ENCODE results near the gene C1QB. TPM values are rescaled to one million over a fixed set of nuclear protein-coding genes. Genes with fewer than 3 reads are reported as not detected.

The C1QB gene
- total RNA-seq, 2 experiments from 2014 or later: not detected

DNA sequence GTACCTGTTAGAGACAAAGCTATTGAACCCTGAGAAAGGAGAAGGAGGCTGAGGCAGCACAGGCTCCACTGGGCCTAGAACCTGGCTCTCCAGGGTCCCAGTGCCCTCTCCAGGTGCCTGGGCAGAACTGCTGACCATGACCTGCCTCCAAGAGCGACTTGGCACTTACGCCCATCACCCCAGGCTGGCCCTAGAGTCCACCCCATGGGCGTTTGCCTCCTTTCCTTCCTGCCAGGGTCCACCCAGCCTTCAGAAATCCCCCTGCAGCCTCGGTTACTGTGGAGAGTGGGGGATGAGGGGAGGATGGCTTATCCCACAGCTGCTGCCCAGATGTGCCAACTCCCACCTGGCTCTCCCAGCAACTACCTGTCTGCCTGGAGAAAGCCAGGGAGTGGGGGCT, 31.3 kb upstream of the C1QB start:
- no peaks in the 10 kb centered on the region for H3K4me1 Mint-ChIP-seq
- H3K4me3 Mint-ChIP-seq: no peak overlapping the region
- H3K27me3 Mint-ChIP-seq: peaks cover 7% of the 10 kb centered on the region
- CTCF ChIA-PET: no interaction called here
- no peaks in the 10 kb centered on the region for H3K9me3 Mint-ChIP-seq (ENCODE audit: low read depth)
- no peaks in the 10 kb centered on the region for H3K36me3 Mint-ChIP-seq
- ATAC-seq: no peak
- no peak overlapping the region for H3K27ac Mint-ChIP-seq
- DNase-seq: no peak

DNA sequence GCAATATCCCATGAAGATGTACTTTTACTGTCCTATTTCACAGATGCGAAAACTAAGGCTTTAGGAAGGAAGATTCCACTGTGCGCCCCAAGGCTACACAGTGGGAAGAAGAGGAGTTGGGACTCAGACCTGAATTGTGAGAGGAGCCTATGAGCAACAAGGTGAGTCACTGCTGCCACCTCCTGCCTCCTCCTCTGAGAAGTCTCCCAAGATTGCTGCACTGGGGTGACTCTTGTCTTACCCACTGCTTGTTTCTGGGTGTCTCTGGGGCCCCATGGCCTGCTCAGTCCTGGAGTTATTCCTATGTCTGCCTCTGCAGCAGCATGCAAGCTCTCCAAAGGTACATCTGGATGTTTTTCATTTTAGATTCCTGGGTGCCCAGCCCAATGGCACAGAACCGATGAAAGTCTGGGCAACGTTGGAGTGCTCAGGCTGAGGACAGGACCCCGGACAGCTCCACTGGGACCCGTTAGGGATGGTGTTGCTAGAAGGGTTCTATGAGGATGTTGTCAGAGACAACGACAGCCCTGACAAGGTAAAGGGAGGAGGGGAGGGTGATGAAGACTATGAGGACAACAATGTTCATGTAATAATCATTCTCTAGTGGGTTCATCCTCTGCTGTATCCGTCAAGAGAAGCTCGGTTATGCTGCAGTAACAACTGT, 27.6 kb upstream of the C1QB start:
- no peak overlapping the region for H3K4me3 Mint-ChIP-seq
- CTCF ChIA-PET: no interaction called here
- no peaks in the 10 kb centered on the region for H3K4me1 Mint-ChIP-seq

DNA sequence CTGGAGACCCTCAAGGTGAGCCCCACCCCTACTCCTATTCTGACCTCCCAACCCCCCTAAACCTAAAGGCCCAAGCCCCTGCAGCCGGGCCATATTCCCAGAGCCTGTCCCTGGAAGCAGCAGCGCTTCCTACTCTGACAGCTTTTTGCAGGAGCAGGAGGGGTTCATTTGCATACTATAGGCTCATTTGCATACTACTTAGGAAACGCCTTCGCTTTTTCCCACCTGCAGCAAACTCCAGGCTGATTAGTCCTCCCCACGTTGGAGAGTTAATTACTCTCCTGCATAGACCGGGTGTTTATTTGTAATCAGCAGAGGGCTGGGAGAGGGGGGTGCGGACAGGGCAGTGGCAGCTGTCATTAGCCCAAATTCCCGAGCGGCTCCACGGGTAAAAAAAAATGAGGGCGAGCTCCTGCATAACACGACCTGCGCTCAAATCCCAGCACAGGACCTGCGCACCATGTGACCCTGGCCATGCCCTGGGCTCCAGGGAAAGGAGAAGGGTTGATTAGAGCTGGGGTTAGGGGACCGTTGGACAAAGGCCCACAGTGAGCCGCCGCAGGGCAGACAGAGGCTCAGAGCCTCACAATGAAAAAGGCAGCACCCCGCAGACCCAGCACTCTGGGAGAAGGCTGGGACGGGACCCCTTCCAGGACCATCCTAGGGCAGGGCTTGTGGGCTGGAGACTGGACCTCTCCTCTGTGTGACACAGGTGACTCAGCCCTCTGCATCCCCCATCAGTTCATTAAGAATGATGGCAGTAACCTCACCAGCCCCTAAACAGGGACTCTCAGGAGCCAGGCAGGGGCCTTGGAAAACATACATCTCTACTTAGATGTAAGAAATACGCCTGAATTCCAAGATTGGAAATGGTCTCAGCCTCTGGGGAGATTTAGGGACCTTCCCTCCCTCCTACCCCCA, 26.5 kb upstream of the C1QB start:
- Mint-ChIP-seq H3K4me3 (no peak overlapping the region), H3K9me3 (ENCODE audit: low read depth) (no peaks in the 10 kb centered on the region), H3K36me3 (no peaks in the 10 kb centered on the region), H3K27ac (no peak overlapping the region), H3K4me1 (no peaks in the 10 kb centered on the region), H3K27me3 (peaks cover 30% of the 10 kb centered on the region)
- DNase-seq (no peak), ATAC-seq (no peak)
- CTCF ChIA-PET: no interaction called here

More for the DNA sequence above, 27.6 kb upstream of the C1QB start:
- DNase-seq: no peak
- Mint-ChIP-seq H3K27ac (no peak overlapping the region), H3K27me3 (peaks cover 24% of the 10 kb centered on the region), H3K9me3 (ENCODE audit: low read depth) (no peaks in the 10 kb centered on the region), H3K36me3 (no peaks in the 10 kb centered on the region)
- no peak for ATAC-seq

DNA sequence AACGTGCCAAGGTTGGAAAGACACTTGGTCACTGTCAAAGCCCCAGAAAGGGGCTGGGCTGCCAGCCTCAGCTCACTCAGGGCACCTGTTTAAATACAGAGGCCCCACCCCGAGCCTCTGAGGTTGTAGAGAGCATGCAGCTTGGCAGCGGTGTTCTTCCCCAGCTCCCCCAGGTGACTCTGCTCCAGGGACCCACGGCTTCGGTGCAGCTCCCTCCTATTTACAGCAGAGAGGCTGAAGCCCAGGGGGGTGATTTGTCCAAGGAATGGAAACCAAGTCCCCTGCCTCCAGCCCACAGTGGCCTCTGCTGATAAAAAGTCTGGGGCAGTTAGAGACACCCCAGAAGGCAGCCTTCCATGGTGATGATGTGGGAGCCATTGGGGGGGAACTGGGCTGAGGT, 25.7 kb upstream of the C1QB start:
- Mint-ChIP-seq H3K36me3 (no peaks in the 10 kb centered on the region), H3K9me3 (ENCODE audit: low read depth) (no peaks in the 10 kb centered on the region), H3K27ac (no peak overlapping the region), H3K27me3 (peaks cover 38% of the 10 kb centered on the region), H3K4me3 (no peak overlapping the region), H3K4me1 (no peaks in the 10 kb centered on the region)
- ATAC-seq: no peak
- CTCF ChIA-PET: no interaction called here
- DNase-seq: no peak

DNA sequence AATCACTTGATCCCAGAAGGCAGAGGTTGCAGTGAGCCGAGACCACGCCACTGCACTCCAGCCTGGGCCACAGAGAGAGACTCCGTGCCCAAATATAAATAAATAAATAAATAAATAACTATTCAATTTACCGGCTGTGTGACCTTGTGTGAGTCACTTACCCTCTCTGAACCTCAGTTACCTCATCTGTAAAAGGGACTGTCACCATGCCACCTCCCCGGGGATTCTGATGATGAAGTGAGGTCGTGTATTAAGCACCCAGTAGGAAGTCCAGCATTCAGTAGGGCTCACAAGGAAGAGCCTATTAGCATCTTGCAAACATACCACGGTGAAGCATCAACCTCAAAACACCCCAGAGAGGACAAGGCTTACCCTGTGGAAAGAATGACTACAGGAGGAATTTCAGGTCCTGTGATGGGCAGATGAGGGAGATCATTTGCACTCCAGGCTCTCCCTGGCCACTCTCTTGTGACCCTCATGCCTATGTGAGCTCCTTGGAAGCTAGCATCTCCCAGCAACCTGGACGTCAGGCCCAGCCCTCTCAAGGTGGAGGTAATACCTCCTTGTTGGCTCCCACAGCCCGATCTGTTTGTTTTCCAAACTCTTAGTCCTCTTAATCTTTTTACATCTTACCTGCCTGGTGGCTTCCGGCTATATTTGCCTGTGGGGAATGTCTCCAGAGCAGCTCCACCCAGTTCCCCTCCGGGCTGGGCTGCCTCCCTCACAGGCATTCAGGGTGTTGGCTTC, 24.2 kb upstream of the C1QB start:
- ATAC-seq: no peak
- H3K27me3 Mint-ChIP-seq: peaks cover 44% of the 10 kb centered on the region
- DNase-seq: no peak
- no peaks in the 10 kb centered on the region for H3K36me3 Mint-ChIP-seq
- H3K4me1 Mint-ChIP-seq: no peaks in the 10 kb centered on the region
- no peak overlapping the region for H3K27ac Mint-ChIP-seq
- H3K4me3 Mint-ChIP-seq: no peak overlapping the region
- no peaks in the 10 kb centered on the region for H3K9me3 Mint-ChIP-seq (ENCODE audit: low read depth)
- CTCF ChIA-PET: interaction anchor here (0.6 to 0.7 kb wide), 3 partner anchors 47 to 1570 kb away, joined by 3 read pairs; no protein-coding TSS in a partner anchor

DNA sequence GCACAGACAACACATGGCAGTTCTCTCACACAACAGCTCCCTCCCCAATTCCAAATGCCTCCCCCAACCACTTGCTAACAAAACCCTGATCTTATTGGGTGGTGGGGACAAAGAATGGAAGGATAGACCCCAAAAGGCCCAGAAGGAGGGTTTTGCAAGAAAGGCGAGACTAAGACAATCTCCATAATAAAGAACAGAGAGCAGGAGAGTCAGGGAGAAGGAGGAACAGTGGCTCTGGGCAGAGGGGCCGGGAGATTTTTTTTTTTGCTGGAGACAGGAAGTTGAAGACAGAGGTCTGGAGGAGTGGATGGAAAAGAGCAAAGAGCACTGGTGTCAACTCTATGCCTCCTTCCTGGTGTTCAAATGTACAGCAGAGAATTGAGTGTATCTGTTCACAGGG, 23.1 kb upstream of the C1QB start:
- no peak overlapping the region for H3K4me3 Mint-ChIP-seq
- ATAC-seq (no peak), DNase-seq (no peak)
- CTCF ChIA-PET: no interaction called here
- no peaks in the 10 kb centered on the region for H3K4me1 Mint-ChIP-seq
- no peaks in the 10 kb centered on the region for H3K36me3 Mint-ChIP-seq
- no peaks in the 10 kb centered on the region for H3K9me3 Mint-ChIP-seq (ENCODE audit: low read depth)
- peaks cover 45% of the 10 kb centered on the region for H3K27me3 Mint-ChIP-seq
- no peak overlapping the region for H3K27ac Mint-ChIP-seq

DNA sequence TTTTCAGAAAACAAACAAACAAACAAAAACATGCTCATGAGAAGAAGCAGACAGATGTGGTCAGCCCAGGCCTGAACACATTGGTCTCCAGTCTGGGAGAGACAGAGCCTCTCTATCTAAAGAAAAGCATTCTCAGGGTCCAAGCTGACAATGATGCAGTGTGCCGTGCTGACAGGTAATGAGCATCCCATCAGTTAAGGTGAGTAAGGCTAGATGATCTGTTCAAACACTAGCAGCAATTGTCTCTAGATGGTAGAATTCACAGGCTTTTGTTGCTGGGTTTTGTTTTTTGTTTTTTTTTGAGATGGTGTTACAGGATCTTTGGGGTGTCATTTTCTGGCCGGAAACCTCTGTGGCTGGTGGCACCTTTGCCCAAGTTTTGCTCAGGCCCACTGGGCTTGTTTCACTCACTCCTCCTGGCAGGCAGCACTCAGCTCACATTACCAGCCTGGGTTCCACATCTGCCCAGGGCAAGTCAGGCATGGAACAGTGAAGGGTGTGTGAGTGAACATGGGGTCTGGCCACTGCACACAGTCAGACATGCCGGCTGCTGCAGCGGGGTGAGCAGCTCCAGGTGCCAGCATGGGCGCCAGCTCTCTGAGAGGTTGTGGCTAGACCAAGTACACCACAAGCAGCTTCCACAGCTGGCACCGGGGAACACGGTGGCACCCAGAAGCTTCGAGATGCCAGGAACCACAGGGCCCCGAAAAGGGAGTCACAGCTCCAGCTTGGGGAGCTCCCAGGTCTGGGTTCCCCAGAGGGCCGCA, 19.2 kb upstream of the C1QB start:
- peaks cover 33% of the 10 kb centered on the region for H3K27me3 Mint-ChIP-seq
- no peaks in the 10 kb centered on the region for H3K36me3 Mint-ChIP-seq
- DNase-seq (no peak), ATAC-seq (no peak)
- no peaks in the 10 kb centered on the region for H3K4me1 Mint-ChIP-seq
- H3K4me3 Mint-ChIP-seq: no peak overlapping the region
- CTCF ChIA-PET: interaction anchor here (1.1 kb wide), 1 partner anchor 111 kb away, joined by 4 read pairs; no protein-coding TSS in a partner anchor
- no peak overlapping the region for H3K27ac Mint-ChIP-seq
- H3K9me3 Mint-ChIP-seq (ENCODE audit: low read depth): no peaks in the 10 kb centered on the region

DNA sequence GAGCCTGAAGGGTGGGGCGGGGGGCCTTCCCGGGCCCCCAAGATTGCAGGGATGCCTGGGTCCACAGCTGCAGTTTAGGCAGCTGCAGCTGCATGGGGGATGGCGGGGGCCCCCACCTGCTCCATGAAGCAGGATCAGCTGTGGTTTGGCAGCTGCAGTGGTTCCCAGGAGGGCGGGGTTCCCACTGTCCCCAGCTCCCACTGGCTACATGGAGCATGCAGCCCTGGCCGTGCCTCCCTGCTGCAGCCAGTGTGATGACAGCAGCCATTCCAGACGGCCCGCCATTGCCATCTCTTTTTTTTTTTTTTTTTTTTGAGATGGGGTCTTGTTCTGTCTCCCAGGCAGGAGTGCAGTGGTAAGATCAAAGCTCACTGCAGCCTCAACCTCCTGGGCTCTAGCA, 17.6 kb upstream of the C1QB start:
- H3K4me1 Mint-ChIP-seq: no peaks in the 10 kb centered on the region
- no peaks in the 10 kb centered on the region for H3K9me3 Mint-ChIP-seq (ENCODE audit: low read depth)
- H3K27ac Mint-ChIP-seq: no peak overlapping the region
- no peaks in the 10 kb centered on the region for H3K36me3 Mint-ChIP-seq
- DNase-seq (no peak), ATAC-seq (no peak)
- H3K4me3 Mint-ChIP-seq: no peak overlapping the region
- CTCF ChIA-PET: interaction anchor here (1.0 to 1.1 kb wide), 2 partner anchors 30 to 69 kb away, joined by 3 read pairs; no protein-coding TSS in a partner anchor
- peaks cover 21% of the 10 kb centered on the region for H3K27me3 Mint-ChIP-seq

DNA sequence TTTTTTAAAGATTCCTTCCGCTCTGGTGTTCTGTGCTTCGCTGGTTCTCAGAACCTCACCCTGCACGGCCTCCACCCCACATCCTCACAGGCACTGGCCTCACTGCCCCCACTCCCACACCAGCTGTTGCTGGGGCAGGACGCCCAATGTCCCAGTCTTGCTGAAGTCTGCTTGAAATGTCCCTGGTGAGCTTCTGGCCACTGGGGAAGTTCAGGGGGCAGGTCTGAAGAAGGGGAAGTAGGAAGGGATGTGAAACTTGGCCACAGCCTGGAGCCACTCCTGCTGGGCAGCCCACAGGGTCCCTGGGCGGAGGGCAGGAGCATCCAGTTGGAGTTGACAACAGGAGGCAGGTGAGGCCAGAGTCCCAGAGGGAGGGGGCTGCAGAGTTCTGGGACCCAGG, 16.7 kb upstream of the C1QB start, which contains the start of gene C1QA:
C1QA (plus strand) TSS at position 276 of the 400 bp plus-strand sequence. CDS start 989 bp downstream, outside the sequence.
- no peaks in the 10 kb centered on the region for H3K4me1 Mint-ChIP-seq
- no peak within 1 kb of the TSS for H3K4me3 Mint-ChIP-seq
- H3K27me3 Mint-ChIP-seq: peaks cover 20% of the 10 kb centered on the region
- no peaks in the 10 kb centered on the region for H3K9me3 Mint-ChIP-seq (ENCODE audit: low read depth)
- CTCF ChIA-PET: no interaction called here
- no peaks in the 10 kb centered on the region for H3K36me3 Mint-ChIP-seq
- DNase-seq (no peak), ATAC-seq (no peak)
- H3K27ac Mint-ChIP-seq: no peak within 1 kb of the TSS

DNA sequence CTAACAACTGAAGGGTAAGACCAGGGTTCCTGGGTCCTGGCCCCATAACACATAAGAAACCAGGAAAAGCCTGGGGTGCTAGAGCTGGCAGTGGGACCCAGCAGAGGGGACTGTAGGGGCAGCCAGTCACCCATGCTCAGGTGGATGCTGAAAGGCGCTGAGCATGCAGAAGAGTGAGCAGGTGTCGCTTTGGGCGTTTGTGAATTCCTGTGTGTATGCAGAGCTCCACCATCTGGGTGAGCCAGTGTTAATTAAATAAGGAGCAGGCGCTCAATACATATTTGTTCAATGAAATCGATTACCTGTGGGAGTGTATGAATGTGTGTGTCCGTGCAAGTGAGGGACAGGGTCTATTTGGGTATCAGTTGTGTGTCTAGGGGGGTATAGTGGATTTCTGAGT, 16.1 kb upstream of the C1QB start:
- no peaks in the 10 kb centered on the region for H3K36me3 Mint-ChIP-seq
- H3K27ac Mint-ChIP-seq: no peak overlapping the region
- no peak for DNase-seq
- H3K4me3 Mint-ChIP-seq: no peak overlapping the region
- no peaks in the 10 kb centered on the region for H3K4me1 Mint-ChIP-seq
- H3K27me3 Mint-ChIP-seq: peaks cover 15% of the 10 kb centered on the region
- H3K9me3 Mint-ChIP-seq (ENCODE audit: low read depth): no peaks in the 10 kb centered on the region
- CTCF ChIA-PET: no interaction called here
- ATAC-seq: no peak

DNA sequence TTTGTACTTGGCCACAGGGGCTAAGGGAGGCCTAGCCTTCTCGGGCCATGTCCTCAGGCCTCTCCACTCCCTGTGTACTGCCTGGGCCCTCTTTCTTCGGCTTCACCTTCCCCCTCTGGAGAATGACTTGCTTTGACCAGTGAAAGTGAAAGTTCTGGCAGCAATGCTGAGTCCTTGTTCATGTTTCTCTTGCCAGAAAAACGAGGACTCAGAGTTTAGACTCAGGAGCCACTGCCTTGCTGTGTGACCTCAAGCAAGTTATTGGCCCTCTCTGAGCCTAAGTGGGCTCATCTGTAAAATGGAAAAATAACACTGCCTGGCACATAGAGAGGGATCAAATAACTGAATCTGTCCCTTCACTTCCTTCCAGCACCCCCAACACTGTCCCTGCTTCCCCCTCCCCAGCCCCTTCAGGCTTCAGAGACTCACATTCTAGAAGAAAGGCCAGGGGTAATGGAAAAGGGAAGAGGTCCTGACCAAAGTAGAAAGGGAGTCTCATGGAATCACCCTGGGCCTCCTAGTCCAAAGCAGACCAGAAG, 15.1 kb upstream of the C1QB start:
- DNase-seq: no peak
- Mint-ChIP-seq H3K36me3 (no peaks in the 10 kb centered on the region), H3K9me3 (ENCODE audit: low read depth) (no peaks in the 10 kb centered on the region), H3K27me3 (peaks cover 10% of the 10 kb centered on the region), H3K27ac (no peak overlapping the region), H3K4me1 (no peaks in the 10 kb centered on the region), H3K4me3 (no peak overlapping the region)
- CTCF ChIA-PET: no interaction called here
- no peak for ATAC-seq

DNA sequence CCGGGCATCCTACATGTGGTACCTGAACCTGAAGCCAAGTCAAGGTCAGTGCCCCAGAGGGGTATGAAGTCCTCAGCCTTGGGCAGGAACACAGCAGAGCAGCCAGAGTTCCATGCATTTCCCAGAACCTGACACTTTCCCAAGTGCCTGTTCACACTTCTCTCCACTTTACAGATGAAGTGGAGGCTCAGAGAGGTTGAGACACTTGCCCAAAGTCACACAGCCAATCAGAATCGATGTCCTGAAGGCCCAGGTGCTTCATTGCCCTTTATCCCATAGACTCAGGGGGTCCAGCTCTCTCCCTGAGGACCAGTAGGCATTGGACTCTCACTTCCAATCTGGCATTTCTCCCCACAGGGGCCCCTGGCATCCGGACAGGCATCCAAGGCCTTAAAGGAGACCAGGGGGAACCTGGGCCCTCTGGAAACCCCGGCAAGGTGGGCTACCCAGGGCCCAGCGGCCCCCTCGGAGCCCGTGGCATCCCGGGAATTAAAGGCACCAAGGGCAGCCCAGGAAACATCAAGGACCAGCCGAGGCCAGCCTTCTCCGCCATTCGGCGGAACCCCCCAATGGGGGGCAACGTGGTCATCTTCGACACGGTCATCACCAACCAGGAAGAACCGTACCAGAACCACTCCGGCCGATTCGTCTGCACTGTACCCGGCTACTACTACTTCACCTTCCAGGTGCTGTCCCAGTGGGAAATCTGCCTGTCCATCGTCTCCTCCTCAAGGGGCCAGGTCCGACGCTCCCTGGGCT, 14.4 kb upstream of the C1QB start:
- ATAC-seq: no peak
- H3K27ac Mint-ChIP-seq: no peak overlapping the region
- no peaks in the 10 kb centered on the region for H3K4me1 Mint-ChIP-seq
- no peak overlapping the region for H3K4me3 Mint-ChIP-seq
- peaks cover 8% of the 10 kb centered on the region for H3K27me3 Mint-ChIP-seq
- H3K9me3 Mint-ChIP-seq (ENCODE audit: low read depth): no peaks in the 10 kb centered on the region
- no peak for DNase-seq
- H3K36me3 Mint-ChIP-seq: no peaks in the 10 kb centered on the region
- CTCF ChIA-PET: interaction anchor here (1.1 kb wide), 1 partner anchor 223 kb away, joined by 3 read pairs; no protein-coding TSS in a partner anchor
